Dedifferentiated amniotic fluid mesenchymal stem cell (primary cell): ENCODE data around the gene SPSB2.
"Not testable (repeated sequence)": the region's sequence is repeated elsewhere in the genome, so short reads cannot be mapped to it uniquely, and the experiment has no call there.

Source experiments
- DNase-seq: peaks from one replicate; pipeline ENCODE4 v3.0.0-alpha.2; 2016; ENCODE audit errors: extremely low spot score

The SPSB2 gene

GRCh38 chr12:6873094-6874014 is at the start of gene SPSB2:
Gene SPSB2 (minus strand): TSS chr12:6873303. CDS start chr12:6872901, 402 bp downstream.
- peak; percentile 88 for DNase-seq

- no peak for DNase-seq
These were observed 49.2 kb upstream of the SPSB2 start for GRCh38 chr12:6921996-6922946.

GRCh38 chr12:6921539-6921938 is 48.4 kb upstream of the SPSB2 start:
- DNase-seq, result no peak

GRCh38 chr12:6919588-6919987 is 46.5 kb upstream of the SPSB2 start:
- no peak for DNase-seq

- no peak for DNase-seq
These were observed 44.6 kb upstream of the SPSB2 start for GRCh38 chr12:6917491-6918231.

GRCh38 chr12:6916426-6917200 is 43.5 kb upstream of the SPSB2 start:
- DNase-seq, result no peak

- DNase-seq, result no peak
These were observed 42.7 kb upstream of the SPSB2 start for GRCh38 chr12:6915789-6916285.

- no peak for DNase-seq
These were observed 42.1 kb upstream of the SPSB2 start for GRCh38 chr12:6914947-6915788.

- peak; percentile 56 for DNase-seq
These were observed 41.3 kb upstream of the SPSB2 start, which contains the start of gene ENO2 for GRCh38 chr12:6914246-6914946. Gene ENO2 (plus strand): TSS chr12:6914580. CDS start chr12:6915833, 1,253 bp downstream.

- DNase-seq, result no peak
These were observed 39.2 kb upstream of the SPSB2 start for GRCh38 chr12:6912164-6912935.

- no peak for DNase-seq
These were observed 36.5 kb upstream of the SPSB2 start for GRCh38 chr12:6909421-6910145.

- not testable (repeated sequence) for DNase-seq
These were observed 35.0 kb upstream of the SPSB2 start for GRCh38 chr12:6908141-6908540.

GRCh38 chr12:6905414-6906040 is 32.4 kb upstream of the SPSB2 start:
- no peak for DNase-seq

GRCh38 chr12:6904280-6905276 is 31.5 kb upstream of the SPSB2 start, which contains the start of gene LRRC23:
Gene LRRC23 (plus strand): TSS chr12:6904822. CDS start chr12:6905634, 812 bp downstream.
- DNase-seq, result peak; percentile 96

- DNase-seq, result no peak
These were observed 30.6 kb upstream of the SPSB2 start for GRCh38 chr12:6903722-6904121.

GRCh38 chr12:6902448-6902847 is 29.3 kb upstream of the SPSB2 start:
- no peak for DNase-seq
